Measurements from ENCODE around the gene ARSB.

- TF ChIP-seq TCF12 (IDR thresholded peaks at IDR 0.05; ENCODE audit: low read depth, low read length) (no peak), EZH2 (IDR thresholded peaks at IDR 0.05; ENCODE audit: borderline replicate concordance, control insufficient read depth, low read depth, low read length) (no peak), ATF3 (IDR thresholded peaks at IDR 0.05; ENCODE audit: borderline replicate concordance, extremely low read depth, low read depth, low read length) (no peak), MAX (IDR thresholded peaks at IDR 0.05; ENCODE audit: low read depth, low read length) (no peak), DPF2 (IDR thresholded peaks at IDR 0.05) (no peak), RBBP5 (conservative IDR thresholded peaks at IDR 0.05) (no peak), NFXL1 (IDR thresholded peaks at IDR 0.05; ENCODE audit: borderline replicate concordance) (no peak), SUZ12 (IDR thresholded peaks at IDR 0.05; ENCODE audit: unreplicated experiment) (no peak), ZSCAN29 (IDR thresholded peaks at IDR 0.05) (no peak), ZNF24 (IDR thresholded peaks at IDR 0.05) (no peak), POLR2AphosphoS5 (IDR thresholded peaks at IDR 0.05; ENCODE audit: low read length) (no peak), POLR2A (IDR thresholded peaks at IDR 0.05; ENCODE audit: low read depth, low read length) (no peak)
- TF ChIP-seq, protein P1, sequence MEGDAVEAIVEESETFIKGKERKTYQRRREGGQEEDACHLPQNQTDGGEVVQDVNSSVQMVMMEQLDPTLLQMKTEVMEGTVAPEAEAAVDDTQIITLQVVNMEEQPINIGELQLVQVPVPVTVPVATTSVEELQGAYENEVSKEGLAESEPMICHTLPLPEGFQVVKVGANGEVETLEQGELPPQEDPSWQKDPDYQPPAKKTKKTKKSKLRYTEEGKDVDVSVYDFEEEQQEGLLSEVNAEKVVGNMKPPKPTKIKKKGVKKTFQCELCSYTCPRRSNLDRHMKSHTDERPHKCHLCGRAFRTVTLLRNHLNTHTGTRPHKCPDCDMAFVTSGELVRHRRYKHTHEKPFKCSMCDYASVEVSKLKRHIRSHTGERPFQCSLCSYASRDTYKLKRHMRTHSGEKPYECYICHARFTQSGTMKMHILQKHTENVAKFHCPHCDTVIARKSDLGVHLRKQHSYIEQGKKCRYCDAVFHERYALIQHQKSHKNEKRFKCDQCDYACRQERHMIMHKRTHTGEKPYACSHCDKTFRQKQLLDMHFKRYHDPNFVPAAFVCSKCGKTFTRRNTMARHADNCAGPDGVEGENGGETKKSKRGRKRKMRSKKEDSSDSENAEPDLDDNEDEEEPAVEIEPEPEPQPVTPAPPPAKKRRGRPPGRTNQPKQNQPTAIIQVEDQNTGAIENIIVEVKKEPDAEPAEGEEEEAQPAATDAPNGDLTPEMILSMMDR (IDR thresholded peaks at IDR 0.05 in 2 of 3, conservative IDR thresholded peaks at IDR 0.05 in 1 of 3; ENCODE audit: control insufficient read depth in 2 of 3, extremely low read depth in 1 of 3, insufficient read depth in 1 of 3, low read depth in 3 of 3, low read length in 3 of 3): no peak
- TF ChIP-seq, protein P2, sequence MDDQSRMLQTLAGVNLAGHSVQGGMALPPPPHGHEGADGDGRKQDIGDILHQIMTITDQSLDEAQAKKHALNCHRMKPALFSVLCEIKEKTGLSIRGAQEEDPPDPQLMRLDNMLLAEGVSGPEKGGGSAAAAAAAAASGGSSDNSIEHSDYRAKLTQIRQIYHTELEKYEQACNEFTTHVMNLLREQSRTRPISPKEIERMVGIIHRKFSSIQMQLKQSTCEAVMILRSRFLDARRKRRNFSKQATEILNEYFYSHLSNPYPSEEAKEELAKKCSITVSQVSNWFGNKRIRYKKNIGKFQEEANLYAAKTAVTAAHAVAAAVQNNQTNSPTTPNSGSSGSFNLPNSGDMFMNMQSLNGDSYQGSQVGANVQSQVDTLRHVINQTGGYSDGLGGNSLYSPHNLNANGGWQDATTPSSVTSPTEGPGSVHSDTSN (IDR thresholded peaks at IDR 0.05; ENCODE audit: insufficient replicate concordance, low read depth, low read length): no peak
Observed at GRCh38 chr5:78821536-78822021, 163.5 kb downstream of the ARSB start.

All from GM12878 (cell line).